ENCODE measurements around the gene TIAM1. TPM values are rescaled to one million over a fixed set of nuclear protein-coding genes. Genes with fewer than 3 reads are reported as not detected.

The TIAM1 gene
- total RNA-seq, 1 experiment from 2014 or later, result 28.7 TPM

- TF ChIP-seq USF1 (CRISPR knock-in tag; IDR thresholded peaks at IDR 0.05), result no peak
- TF ChIP-seq SP1 (CRISPR knock-in tag; conservative IDR thresholded peaks at IDR 0.05), result no peak
- TF ChIP-seq PRDM15 (CRISPR knock-in tag; IDR thresholded peaks at IDR 0.05), result no peak
- TF ChIP-seq, protein P1, sequence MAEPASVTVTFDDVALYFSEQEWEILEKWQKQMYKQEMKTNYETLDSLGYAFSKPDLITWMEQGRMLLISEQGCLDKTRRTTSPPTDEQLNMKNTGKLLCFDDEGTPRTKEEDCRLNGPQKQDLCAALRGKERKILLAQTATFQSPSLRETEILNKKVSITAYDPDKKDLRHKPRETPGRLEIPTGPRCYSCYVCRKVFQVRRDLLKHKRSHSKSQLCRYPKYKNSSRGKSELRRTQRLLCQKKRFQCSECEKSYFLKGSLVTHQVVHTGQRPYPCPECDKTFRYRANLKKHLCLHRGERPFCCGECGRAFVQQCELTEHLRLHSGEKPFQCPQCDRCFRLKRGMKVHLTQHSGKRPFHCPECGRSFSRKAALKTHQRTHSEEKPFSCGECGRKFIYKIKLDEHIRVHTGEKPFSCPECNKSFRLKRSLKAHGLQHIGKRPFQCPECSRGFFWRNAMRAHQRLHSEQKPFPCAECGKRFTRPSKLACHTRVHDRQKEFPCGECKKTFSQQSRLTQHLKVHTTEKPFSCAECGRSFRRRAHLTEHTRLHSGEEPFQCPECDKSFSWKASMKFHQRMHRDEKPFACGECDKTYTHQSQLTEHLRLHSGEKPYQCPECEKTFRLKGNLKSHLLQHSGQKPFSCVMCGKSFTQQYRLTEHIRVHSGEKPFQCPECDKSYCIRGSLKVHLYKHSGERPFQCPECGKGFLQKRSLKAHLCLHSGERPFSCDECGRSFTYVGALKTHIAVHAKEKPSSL (CRISPR knock-in tag; conservative IDR thresholded peaks at IDR 0.05), result no peak
- no peak for TF ChIP-seq JUN (CRISPR knock-in tag; IDR thresholded peaks at IDR 0.05)
These were observed 139.3 kb downstream of the TIAM1 start (continued) for GRCh38 chr21:31204801-31205200.

DNA sequence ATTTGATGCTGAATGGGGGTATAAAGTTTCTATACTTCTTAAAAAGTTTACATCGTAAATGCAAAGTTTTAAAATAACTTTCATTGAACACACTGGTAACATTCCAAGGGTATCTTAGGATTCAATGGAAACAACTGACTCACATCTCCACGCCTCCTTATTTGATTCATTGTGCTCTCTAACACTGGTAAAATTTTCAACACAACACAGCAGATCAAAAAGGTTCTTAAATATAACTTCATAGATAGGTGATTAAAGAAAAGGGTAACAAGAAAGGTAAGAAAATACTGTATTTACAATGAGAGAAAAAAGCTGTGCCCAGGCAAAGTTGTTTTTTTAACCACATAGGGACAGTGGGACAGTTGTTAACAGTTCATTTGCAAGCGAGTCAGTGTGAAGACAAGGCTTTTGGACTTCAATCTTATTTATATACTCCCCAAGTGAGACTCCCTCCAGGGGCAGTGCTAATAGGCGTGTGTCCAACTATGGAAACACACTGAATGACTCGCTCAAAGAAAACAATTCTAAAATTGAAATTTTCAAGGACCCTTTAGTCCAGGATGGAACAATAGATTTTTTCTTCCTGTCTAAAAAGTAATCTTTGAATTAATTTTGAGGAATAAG is 140.5 kb downstream of the TIAM1 start:
- Mint-ChIP-seq H3K36me3 (peaks cover under 1% of the 10 kb centered on the region), H3K27ac (peak overlapping the region; percentile 66), H3K4me3 (no peak overlapping the region), H3K27me3 (ENCODE audit: low read depth) (no peaks in the 10 kb centered on the region), H3K4me1 (peaks cover 3% of the 10 kb centered on the region), H3K9me3 (no peaks in the 10 kb centered on the region)
- ChIA-PET POLR2A (no interaction called here), CTCF (no interaction called here)
- DNase-seq (ENCODE audit: low spot score) (no peak), ATAC-seq (no peak)
- TF ChIP-seq IRF1 (CRISPR knock-in tag; IDR thresholded peaks at IDR 0.05) (no peak), ZNF423 (CRISPR knock-in tag; IDR thresholded peaks at IDR 0.05) (no peak), SMAD3 (CRISPR knock-in tag; IDR thresholded peaks at IDR 0.05; ENCODE audit: borderline replicate concordance) (no peak), PRRX2 (CRISPR knock-in tag; IDR thresholded peaks at IDR 0.05) (no peak), EMX1 (CRISPR knock-in tag; IDR thresholded peaks at IDR 0.05) (no peak), NR3C1 (CRISPR knock-in tag; conservative IDR thresholded peaks at IDR 0.05; ENCODE audit: low read depth) (no peak), ZNF671 (CRISPR knock-in tag; IDR thresholded peaks at IDR 0.05) (no peak), SP1 (CRISPR knock-in tag; conservative IDR thresholded peaks at IDR 0.05) (no peak), SOX15 (CRISPR knock-in tag; IDR thresholded peaks at IDR 0.05) (no peak), ZNF396 (CRISPR knock-in tag; IDR thresholded peaks at IDR 0.05; ENCODE audit: borderline replicate concordance) (no peak), MYBL2 (CRISPR knock-in tag; IDR thresholded peaks at IDR 0.05) (no peak), GABPB1 (CRISPR knock-in tag; IDR thresholded peaks at IDR 0.05) (no peak), GTF2I (CRISPR knock-in tag; conservative IDR thresholded peaks at IDR 0.05) (no peak), USF1 (CRISPR knock-in tag; IDR thresholded peaks at IDR 0.05) (no peak), MXD4 (CRISPR knock-in tag; IDR thresholded peaks at IDR 0.05; ENCODE audit: borderline replicate concordance) (no peak), ZNF281 (CRISPR knock-in tag; IDR thresholded peaks at IDR 0.05) (no peak)
- TF ChIP-seq, protein P1 (CRISPR knock-in tag; conservative IDR thresholded peaks at IDR 0.05), result no peak
- TF ChIP-seq, protein P2, sequence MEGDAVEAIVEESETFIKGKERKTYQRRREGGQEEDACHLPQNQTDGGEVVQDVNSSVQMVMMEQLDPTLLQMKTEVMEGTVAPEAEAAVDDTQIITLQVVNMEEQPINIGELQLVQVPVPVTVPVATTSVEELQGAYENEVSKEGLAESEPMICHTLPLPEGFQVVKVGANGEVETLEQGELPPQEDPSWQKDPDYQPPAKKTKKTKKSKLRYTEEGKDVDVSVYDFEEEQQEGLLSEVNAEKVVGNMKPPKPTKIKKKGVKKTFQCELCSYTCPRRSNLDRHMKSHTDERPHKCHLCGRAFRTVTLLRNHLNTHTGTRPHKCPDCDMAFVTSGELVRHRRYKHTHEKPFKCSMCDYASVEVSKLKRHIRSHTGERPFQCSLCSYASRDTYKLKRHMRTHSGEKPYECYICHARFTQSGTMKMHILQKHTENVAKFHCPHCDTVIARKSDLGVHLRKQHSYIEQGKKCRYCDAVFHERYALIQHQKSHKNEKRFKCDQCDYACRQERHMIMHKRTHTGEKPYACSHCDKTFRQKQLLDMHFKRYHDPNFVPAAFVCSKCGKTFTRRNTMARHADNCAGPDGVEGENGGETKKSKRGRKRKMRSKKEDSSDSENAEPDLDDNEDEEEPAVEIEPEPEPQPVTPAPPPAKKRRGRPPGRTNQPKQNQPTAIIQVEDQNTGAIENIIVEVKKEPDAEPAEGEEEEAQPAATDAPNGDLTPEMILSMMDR (IDR thresholded peaks at IDR 0.05), result no peak

Measured in WTC11 (cell line).